HUES6 (cell line): ENCODE results near the gene CD300LD.

Experiments used
- H3K27ac ChIP-seq: 2 replicates; pipeline ENCODE4 v1.7.0; 2013; ENCODE audit warnings: low read depth, mild to moderate bottlenecking, low read length, inconsistent platforms
- H3K27me3 ChIP-seq: 2 replicates; pipeline ENCODE4 v1.6.1; 2013; ENCODE audit warnings: low read length; ENCODE audit not compliant: control insufficient read depth, insufficient read depth
- H3K36me3 ChIP-seq: 2 replicates; pipeline ENCODE4 v1.6.1; 2013; ENCODE audit warnings: low read length; ENCODE audit not compliant: control insufficient read depth, insufficient read depth
- H3K4me1 ChIP-seq: 2 replicates; pipeline ENCODE4 v1.6.1; 2013; ENCODE audit warnings: low read length; ENCODE audit not compliant: control insufficient read depth, insufficient read depth
- H3K4me3 ChIP-seq: 2 replicates; pipeline ENCODE4 v1.5.1; 2013; ENCODE audit warnings: low read depth, low read length
- H3K9ac ChIP-seq: one replicate; pipeline ENCODE4 v1.6.1; 2013; ENCODE audit warnings: mild to moderate bottlenecking, low read length
- H3K9me3 ChIP-seq: 2 replicates; pipeline ENCODE4 v1.6.1; 2013; ENCODE audit warnings: low read depth, low read length; ENCODE audit not compliant: control insufficient read depth, insufficient read depth

CD300LD gene

DNA sequence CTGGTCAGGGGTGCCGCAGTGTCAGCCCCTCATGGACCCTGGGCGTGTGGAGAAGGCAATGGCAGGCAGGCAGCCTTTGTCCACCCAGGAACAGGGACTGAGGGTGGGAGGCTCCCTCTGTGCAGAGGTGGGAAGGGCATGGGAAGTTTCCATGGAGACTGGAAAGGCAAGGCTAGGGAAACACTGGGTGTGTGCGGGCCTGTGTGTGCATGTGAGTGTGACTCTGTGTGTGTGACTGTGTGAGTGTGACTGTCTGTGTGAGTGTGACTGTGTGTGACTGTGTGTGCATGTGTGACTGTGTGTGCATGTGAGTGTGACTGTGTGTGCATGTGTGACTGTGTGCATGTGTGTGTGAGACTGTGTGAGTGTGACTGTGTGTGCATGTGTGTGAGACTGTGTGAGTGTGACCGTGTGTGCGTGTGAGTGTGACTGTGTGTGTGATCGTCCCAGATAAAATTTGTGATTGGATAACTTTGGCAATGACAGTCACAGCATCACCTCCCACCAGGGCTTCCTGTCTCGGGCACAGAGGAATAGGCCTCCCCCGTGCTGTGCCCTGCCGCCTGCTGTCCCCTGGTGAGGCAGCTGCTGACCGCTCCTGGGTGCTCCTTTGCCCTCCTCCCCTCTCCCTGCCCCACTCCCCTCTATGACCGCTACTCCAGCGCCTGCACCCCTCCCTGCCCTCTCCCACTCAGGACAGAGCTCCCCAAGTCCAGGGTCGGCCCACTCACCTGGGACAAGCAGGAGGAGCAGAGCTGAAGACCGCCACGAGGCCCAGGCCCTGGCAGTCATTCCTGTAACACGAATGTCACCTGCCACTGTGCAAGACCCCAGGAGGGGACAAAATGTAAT, 46.9 kb downstream of the CD300LD start:
- Histone ChIP-seq H3K27ac (no peak overlapping the region), H3K4me1 (no peaks in the 10 kb centered on the region), H3K9me3 (no peaks in the 10 kb centered on the region), H3K9ac (no peak overlapping the region), H3K27me3 (peaks cover 3% of the 10 kb centered on the region; the same call in 1 of the 2 replicates), H3K36me3 (no peaks in the 10 kb centered on the region), H3K4me3 (no peak overlapping the region)

DNA sequence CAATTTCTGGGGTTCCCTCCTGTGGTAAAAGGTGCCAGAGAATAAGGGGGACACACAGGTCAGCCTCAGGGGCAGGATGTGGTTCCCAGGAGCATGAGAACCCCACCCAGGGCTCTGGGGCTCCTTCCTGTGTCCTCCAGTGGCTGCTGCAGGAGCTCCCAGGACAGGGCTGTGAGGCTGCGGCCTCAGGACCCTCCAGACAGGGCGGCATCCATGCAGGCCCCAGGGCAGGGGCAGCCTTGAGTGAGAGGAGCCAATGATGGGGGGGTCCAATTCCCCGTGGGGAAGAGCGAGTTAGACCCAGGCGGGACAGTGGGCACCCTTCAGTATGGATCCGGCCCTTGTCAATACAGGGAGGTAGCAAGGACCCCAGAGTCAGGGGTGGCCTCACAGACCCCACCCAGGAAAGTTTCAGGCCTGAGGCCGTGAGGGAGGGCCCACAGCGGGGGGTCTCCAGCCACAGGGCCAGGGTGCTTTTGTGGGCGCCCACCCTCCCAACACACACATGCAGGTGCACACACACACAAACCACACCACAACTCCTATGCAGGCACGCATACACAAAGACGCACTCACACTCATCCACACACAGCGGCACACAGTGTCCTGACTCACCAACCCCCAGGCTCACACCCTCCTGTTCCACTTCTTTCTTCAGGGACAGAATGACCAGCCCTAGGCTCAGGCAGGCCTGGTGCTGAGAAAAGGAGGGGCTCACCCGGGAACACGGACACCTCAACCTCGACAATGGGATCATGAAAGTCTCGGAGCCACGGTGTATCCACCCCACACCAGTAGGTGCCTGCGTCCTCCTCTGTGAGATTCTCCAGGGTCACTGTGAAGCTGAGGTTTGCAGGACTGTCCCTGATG, 48.0 kb downstream of the CD300LD start:
- no peak overlapping the region for H3K27ac ChIP-seq
- H3K9me3 ChIP-seq, result no peaks in the 10 kb centered on the region
- H3K9ac ChIP-seq, result no peak overlapping the region
- no peaks in the 10 kb centered on the region for H3K4me1 ChIP-seq
- no peak overlapping the region for H3K4me3 ChIP-seq
- H3K36me3 ChIP-seq, result no peaks in the 10 kb centered on the region
- peaks cover 11% of the 10 kb centered on the region; the same call in 1 of the 2 replicates for H3K27me3 ChIP-seq

DNA sequence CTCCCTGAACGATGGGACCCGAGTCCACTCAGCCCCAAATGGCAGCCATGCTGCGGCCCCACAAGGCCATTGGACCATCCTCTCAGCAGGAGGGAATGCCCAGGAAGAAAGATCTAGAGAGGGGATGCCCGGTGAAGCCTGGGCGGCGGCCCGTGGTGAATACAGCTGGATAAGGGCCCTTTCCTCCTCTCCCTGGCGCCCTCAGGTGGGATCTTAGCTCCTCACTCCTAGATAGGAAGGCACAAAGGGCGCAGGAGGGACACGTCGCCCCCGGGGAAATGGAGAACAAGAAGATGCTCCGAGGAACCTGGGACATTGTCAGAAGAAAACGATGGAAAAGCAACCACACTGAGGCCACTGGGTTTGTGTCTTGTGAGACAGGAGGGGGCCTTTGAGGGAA, 48.7 kb downstream of the CD300LD start:
- Histone ChIP-seq H3K9me3 (no peaks in the 10 kb centered on the region), H3K36me3 (no peaks in the 10 kb centered on the region), H3K4me3 (no peak overlapping the region), H3K27ac (no peak overlapping the region), H3K4me1 (no peaks in the 10 kb centered on the region), H3K27me3 (peaks cover 15% of the 10 kb centered on the region; the same call in 1 of the 2 replicates), H3K9ac (no peak overlapping the region)

DNA sequence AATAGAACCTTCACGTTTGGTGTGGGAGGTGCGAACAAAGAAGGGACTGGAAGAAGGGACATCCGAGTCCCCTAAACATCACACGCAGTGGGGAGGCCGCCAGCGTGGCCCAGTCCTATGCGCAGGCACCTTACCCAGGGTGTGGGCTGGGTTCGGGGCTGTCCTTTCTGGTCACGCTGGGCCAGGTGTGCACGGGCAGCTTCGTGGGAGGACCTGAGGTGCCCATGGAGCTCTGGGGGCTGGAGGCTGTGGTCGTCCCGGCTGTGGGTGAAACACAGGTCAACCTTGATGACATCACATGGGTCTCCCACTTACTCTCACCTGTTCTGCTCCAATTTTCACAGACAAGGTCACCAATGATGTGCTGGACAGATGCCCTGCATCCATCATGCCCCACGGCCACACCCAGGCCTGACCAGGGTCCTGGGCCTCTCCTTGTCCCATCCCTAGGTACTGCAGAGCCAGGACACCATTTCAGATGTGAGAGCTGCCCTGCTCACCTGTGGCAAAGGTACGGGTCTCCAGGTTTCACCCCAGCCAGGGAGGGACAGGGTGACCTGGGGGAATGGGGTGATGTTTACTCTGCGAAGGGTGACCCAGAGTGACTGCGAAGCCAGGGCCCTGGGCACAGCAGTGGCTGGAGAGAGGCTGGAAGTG, 49.2 kb downstream of the CD300LD start:
- no peaks in the 10 kb centered on the region for H3K36me3 ChIP-seq
- H3K27ac ChIP-seq, result no peak overlapping the region
- no peak overlapping the region for H3K4me3 ChIP-seq
- no peak overlapping the region for H3K9ac ChIP-seq
- no peaks in the 10 kb centered on the region for H3K9me3 ChIP-seq
- no peaks in the 10 kb centered on the region for H3K4me1 ChIP-seq
- H3K27me3 ChIP-seq, result peaks cover 20% of the 10 kb centered on the region; the same call in 1 of the 2 replicates

DNA sequence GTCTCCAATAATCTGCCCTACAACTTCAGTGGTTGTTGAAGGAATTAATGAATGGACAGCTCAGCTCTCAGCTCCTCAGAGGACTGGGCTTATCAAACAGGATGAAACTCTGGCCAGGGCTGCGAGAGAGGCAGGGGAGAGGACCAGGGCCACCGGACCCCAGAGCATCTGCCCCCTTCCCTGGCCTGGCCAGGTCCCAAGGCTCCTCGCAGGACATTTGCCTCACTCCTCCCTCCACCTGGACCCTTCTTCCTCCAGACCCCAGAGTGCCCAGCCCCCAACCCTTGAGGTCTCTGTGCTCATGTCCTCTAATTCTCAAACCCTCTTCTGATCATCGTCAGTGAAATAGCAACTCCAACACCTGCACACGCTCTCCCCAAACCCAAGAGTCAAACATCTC, 49.9 kb downstream of the CD300LD start:
- H3K27ac ChIP-seq, result no peak overlapping the region
- H3K4me1 ChIP-seq, result no peaks in the 10 kb centered on the region
- peaks cover 24% of the 10 kb centered on the region for H3K27me3 ChIP-seq
- H3K9me3 ChIP-seq, result no peaks in the 10 kb centered on the region
- no peak overlapping the region for H3K4me3 ChIP-seq
- no peaks in the 10 kb centered on the region for H3K36me3 ChIP-seq
- H3K9ac ChIP-seq, result no peak overlapping the region

DNA sequence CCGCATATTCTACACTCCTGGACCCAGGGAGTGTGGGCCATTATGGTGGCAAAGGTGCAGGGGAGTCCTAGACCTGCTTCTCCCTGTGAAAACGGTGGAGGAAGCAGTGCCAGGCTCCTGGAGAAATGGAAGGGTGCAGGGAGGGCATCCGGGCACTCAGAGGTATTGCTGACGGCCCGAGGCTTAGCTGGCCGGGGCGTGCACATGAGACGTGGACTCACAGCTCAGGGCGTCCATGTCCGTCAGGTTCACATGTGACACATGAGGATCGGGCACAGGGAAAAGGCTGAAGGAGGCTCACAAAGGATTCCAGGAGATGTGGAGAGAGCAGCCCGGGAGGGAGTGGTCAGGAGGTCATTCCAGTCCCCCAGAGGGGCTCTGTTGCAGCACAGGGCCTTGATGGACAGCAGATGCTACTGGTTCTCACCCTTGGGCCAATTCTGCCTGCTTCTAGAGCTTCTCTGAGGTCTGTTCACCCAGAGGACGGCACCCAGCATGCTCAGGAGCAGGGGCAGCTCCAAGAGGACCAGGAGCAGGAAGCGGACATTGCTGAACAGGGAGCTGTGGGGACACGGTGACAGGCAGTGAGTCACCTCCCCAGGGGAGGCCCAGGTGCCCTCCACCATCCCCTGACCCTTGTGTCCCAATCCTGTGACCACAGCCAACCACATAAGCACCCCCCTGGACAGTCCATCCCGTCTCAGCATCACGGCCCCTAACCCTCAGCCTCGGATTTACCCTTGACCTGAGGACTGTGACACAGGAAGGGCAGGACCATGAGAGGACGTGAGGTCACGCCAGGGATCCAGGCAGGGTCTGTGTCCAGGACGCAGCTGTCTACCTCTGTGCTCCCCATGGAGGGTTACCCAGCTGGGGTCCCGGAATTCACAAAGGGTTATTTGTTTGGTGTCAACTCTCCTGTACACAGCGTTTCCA, 50.6 kb downstream of the CD300LD start:
- Histone ChIP-seq H3K4me1 (no peaks in the 10 kb centered on the region), H3K4me3 (no peak overlapping the region), H3K27me3 (peaks cover 32% of the 10 kb centered on the region), H3K36me3 (no peaks in the 10 kb centered on the region), H3K9ac (no peak overlapping the region), H3K9me3 (no peaks in the 10 kb centered on the region), H3K27ac (no peak overlapping the region)

DNA sequence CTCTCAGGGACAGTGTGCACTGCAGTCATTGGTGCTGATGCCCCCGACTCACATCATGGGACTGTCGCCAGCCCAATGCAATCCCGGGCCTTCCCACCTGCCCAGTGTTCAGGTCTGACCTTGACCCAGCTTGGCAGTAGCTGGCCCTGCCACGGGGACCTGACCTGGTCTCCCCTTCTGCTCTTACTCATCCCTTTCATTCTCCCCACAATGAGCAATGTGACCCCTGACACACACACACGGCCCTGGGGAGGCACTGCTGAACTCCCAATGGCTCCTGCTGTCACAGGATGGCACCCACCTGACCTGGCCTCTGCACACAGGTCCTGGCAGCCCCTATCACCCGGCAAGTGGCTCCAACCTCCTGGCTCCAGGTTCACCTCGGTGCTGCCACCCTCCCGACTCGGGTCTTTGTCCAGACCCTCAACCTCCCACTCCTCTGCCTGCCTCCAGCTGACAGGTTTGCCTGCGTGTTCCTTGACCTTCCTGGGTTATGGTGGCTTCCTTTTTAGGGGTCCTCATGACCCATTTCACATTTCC, 52.7 kb downstream of the CD300LD start:
- no peaks in the 10 kb centered on the region for H3K9me3 ChIP-seq
- no peaks in the 10 kb centered on the region for H3K36me3 ChIP-seq
- H3K27me3 ChIP-seq, result peaks cover 32% of the 10 kb centered on the region
- H3K4me1 ChIP-seq, result no peaks in the 10 kb centered on the region
- no peak overlapping the region for H3K9ac ChIP-seq
- H3K4me3 ChIP-seq, result no peak overlapping the region
- H3K27ac ChIP-seq, result no peak overlapping the region

DNA sequence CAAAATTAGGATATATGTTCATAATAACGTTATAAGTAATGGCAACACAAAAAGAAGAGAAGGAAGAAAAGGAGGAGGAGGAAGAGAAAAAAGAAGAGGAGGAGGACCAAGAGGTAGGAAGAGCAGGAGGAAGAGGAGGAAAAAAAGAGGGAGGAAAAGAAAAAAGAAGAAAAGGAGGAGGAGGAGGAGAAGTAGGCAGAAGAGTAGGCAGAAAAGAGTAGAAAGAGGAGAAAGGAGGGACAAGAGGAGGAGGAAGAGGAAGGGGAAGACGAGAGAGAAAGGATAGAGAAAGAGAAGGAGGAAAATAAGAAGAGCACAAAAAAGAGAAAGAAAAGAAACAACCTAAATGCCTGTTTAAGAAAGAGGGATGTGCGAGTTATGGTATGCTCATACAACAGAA, 55.2 kb downstream of the CD300LD start:
- no peak overlapping the region for H3K9ac ChIP-seq
- no peaks in the 10 kb centered on the region for H3K9me3 ChIP-seq
- H3K36me3 ChIP-seq, result no peaks in the 10 kb centered on the region
- peaks cover 2% of the 10 kb centered on the region; the same call in 1 of the 2 replicates for H3K4me1 ChIP-seq
- H3K4me3 ChIP-seq, result no peak overlapping the region
- H3K27me3 ChIP-seq, result peaks cover 32% of the 10 kb centered on the region
- no peak overlapping the region for H3K27ac ChIP-seq

DNA sequence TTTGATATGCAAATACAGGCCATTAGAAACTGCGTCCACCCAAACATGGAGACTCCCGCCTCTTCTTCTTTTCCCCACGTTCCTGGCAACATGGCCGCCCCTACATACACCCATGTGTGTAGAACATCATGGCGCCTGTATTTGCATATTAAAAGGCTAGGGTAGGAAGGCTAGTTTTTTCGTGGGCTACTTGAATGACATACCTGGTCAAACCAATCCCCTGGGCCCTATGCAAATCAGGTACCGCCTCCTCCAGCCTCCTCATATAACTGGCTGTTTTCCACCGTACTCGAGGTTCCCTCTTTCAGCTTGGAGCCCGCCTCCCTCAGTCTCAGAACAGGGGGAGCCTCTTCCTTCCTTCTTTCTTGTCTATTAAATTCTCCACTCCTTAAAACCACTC, 60.0 kb downstream of the CD300LD start:
- Histone ChIP-seq H3K36me3 (no peaks in the 10 kb centered on the region), H3K9me3 (no peaks in the 10 kb centered on the region), H3K27ac (no peak overlapping the region), H3K4me3 (peak overlapping the region; percentile 41; the same call in 1 of the 2 replicates), H3K4me1 (peaks cover 6% of the 10 kb centered on the region; the same call in 1 of the 2 replicates), H3K9ac (peak overlapping the region; percentile 54), H3K27me3 (peaks cover 13% of the 10 kb centered on the region; the same call in 1 of the 2 replicates)
